ENCODE results near the gene BHLHE23.

DNA sequence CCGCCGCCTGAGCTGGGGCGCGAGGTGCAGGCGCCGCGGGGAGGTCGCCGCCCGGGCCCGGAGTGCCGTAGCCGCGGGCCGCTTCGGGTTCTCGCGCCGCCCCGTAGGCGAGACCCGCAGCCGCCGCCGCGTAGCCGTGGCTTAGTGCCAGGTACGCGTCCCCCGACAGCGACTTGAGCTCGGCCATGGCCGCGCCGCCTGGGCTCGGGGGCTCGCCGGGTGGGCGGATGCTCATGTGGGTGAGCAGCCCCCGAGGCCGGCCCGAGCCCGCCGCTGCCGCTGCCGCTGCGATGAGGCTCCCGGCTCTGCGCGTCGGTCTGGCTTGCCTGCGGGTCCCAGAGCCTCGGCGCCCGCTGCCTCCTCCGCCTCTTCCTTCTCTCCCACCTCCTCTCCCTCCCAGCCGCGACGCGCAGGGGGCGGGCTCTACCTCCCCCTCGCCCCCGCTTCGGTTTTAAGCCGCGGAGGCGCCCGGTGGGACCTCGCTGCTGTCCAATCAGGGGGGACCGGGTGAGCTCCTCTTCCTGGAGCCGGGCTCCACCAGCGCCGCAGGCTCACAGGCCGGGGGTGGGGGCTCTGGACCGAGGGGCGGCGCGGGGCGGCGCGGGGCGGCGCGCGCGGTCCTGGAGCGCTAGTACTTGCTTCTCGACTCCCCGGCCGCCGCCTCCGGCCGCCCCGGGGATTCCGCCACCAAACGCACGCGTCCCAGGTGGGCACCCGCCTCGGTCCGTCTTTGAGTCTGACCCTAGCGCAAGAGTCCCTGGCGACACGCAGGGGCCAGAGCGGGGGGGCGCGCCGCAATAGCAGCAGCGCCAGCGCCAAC, at the start of gene BHLHE23:
- TF ChIP-seq, protein P1, sequence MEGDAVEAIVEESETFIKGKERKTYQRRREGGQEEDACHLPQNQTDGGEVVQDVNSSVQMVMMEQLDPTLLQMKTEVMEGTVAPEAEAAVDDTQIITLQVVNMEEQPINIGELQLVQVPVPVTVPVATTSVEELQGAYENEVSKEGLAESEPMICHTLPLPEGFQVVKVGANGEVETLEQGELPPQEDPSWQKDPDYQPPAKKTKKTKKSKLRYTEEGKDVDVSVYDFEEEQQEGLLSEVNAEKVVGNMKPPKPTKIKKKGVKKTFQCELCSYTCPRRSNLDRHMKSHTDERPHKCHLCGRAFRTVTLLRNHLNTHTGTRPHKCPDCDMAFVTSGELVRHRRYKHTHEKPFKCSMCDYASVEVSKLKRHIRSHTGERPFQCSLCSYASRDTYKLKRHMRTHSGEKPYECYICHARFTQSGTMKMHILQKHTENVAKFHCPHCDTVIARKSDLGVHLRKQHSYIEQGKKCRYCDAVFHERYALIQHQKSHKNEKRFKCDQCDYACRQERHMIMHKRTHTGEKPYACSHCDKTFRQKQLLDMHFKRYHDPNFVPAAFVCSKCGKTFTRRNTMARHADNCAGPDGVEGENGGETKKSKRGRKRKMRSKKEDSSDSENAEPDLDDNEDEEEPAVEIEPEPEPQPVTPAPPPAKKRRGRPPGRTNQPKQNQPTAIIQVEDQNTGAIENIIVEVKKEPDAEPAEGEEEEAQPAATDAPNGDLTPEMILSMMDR (IDR thresholded peaks at IDR 0.05), result no peak
- TF ChIP-seq, protein P2, sequence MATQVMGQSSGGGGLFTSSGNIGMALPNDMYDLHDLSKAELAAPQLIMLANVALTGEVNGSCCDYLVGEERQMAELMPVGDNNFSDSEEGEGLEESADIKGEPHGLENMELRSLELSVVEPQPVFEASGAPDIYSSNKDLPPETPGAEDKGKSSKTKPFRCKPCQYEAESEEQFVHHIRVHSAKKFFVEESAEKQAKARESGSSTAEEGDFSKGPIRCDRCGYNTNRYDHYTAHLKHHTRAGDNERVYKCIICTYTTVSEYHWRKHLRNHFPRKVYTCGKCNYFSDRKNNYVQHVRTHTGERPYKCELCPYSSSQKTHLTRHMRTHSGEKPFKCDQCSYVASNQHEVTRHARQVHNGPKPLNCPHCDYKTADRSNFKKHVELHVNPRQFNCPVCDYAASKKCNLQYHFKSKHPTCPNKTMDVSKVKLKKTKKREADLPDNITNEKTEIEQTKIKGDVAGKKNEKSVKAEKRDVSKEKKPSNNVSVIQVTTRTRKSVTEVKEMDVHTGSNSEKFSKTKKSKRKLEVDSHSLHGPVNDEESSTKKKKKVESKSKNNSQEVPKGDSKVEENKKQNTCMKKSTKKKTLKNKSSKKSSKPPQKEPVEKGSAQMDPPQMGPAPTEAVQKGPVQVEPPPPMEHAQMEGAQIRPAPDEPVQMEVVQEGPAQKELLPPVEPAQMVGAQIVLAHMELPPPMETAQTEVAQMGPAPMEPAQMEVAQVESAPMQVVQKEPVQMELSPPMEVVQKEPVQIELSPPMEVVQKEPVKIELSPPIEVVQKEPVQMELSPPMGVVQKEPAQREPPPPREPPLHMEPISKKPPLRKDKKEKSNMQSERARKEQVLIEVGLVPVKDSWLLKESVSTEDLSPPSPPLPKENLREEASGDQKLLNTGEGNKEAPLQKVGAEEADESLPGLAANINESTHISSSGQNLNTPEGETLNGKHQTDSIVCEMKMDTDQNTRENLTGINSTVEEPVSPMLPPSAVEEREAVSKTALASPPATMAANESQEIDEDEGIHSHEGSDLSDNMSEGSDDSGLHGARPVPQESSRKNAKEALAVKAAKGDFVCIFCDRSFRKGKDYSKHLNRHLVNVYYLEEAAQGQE (IDR thresholded peaks at IDR 0.05; ENCODE audit: low read depth, low read length), result no peak
- TF ChIP-seq TCF12 (IDR thresholded peaks at IDR 0.05) (no peak), RAD21 (IDR thresholded peaks at IDR 0.05; ENCODE audit: low read length) (no peak), POLR2AphosphoS5 (IDR thresholded peaks at IDR 0.05; ENCODE audit: low read depth, low read length) (no peak), JUND (IDR thresholded peaks at IDR 0.05) (no peak), EP300 (IDR thresholded peaks at IDR 0.05; ENCODE audit: borderline replicate concordance in 1 of 2, low read depth in 1 of 2, low read length in 1 of 2) (no peak)
- TF ChIP-seq, protein P3, sequence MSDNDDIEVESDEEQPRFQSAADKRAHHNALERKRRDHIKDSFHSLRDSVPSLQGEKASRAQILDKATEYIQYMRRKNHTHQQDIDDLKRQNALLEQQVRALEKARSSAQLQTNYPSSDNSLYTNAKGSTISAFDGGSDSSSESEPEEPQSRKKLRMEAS (IDR thresholded peaks at IDR 0.05; ENCODE audit: low read depth), result no peak
- TF ChIP-seq, protein P4, sequence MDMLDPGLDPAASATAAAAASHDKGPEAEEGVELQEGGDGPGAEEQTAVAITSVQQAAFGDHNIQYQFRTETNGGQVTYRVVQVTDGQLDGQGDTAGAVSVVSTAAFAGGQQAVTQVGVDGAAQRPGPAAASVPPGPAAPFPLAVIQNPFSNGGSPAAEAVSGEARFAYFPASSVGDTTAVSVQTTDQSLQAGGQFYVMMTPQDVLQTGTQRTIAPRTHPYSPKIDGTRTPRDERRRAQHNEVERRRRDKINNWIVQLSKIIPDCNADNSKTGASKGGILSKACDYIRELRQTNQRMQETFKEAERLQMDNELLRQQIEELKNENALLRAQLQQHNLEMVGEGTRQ (IDR thresholded peaks at IDR 0.05; ENCODE audit: borderline replicate concordance, low read depth, low read length), result no peak

Data from SK-N-SH (cell line).